Measurements from ENCODE around the gene TMEM72.

TMEM72 gene

DNA sequence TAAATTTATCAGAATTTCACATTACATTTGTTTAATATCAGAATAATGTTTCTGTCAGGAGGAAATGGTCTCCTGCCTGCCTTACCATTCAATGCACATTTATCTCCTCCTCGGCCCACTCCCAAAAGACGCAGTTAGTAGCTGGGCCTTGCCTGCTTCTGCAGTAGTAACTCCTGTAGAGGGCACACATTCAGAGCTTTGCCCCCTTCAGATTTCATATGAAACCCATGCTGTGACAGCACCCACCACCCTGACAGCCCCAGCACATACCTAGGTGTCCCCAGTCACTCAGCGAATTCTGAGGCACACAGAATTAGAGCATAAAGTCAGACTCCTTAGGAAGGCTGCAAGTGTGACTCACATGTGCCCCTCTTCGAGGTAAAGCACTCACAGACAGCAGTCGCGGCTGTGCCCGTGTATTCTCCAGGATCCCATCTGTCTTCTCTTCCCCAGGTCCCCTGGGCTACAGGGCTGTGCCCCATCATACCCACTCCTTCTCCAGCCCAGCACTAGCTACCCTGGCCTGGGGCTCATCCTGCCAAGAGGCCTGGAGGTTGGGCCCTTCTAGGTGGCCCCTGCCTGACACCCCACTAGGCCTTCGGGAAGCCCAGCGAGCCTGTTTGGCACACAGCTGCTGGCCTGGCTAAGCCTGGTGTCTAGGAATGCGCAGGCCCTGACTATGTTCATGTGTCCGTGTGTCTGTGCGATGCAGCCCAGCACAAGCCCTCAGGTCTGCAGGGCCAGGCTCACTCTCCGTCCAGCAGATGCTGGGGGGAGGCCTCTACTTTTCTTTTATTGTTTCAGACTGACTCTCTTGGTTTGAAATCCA, 72.1 kb downstream of the TMEM72 start:
- peaks cover 27 to 74% (median 68%) of the 10 kb centered on the region in 5 donors for H3K4me1 ChIP-seq (ENCODE audit: control insufficient read depth in 5 of 5, insufficient read depth in 5 of 5, low read length in 5 of 5)
- H3K27me3 ChIP-seq (ENCODE audit: control insufficient read depth in 5 of 5, insufficient read depth in 4 of 5, low read length in 5 of 5) = no peaks in the 10 kb centered on the region
- peak overlapping the region; percentile 90 for H3K27ac ChIP-seq (ENCODE audit: low read depth, low read length)
- peaks cover 0 to 55% (median 29%) of the 10 kb centered on the region in 5 donors for H3K36me3 ChIP-seq (ENCODE audit: control insufficient read depth in 5 of 5, insufficient read depth in 5 of 5, low read length in 5 of 5)
- no peak overlapping the region for H3K4me3 ChIP-seq (ENCODE audit: low read depth in 1 of 5, low read length in 5 of 5)
- H3K9me3 ChIP-seq (ENCODE audit: control insufficient read depth in 5 of 5, low read length in 5 of 5) = no peaks in the 10 kb centered on the region
- peak overlapping the region in 2 of 5 donors; percentile 13 to 23 for H3K9ac ChIP-seq (ENCODE audit: low read length in 5 of 5)

DNA sequence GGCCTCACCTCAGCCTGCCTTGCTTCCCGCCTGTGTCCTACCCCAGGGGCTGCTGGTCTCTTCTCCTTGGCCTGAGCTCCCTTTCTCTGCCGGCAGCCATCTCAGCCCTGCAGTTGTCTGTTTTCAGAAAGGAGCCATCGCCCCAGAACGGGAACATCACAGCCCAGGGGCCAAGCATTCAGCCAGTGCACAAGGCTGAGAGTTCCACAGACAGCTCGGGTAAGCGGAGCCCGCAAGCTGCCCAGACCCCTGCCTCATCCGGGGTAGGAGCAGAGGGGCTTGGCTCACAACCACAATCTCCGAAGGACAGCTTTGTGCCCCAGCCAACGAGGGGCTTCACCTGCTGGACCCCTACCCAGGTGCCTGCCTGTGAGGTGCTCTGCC, 72.8 kb downstream of the TMEM72 start:
- no peak overlapping the region for H3K9ac ChIP-seq (ENCODE audit: low read length in 5 of 5)
- H3K27ac ChIP-seq (ENCODE audit: low read depth, low read length) = no peak overlapping the region
- H3K36me3 ChIP-seq (ENCODE audit: control insufficient read depth in 5 of 5, insufficient read depth in 5 of 5, low read length in 5 of 5) = peaks cover 0 to 61% (median 34%) of the 10 kb centered on the region in 5 donors
- no peaks in the 10 kb centered on the region for H3K27me3 ChIP-seq (ENCODE audit: control insufficient read depth in 5 of 5, insufficient read depth in 4 of 5, low read length in 5 of 5)
- peaks cover 22 to 68% (median 62%) of the 10 kb centered on the region in 5 donors for H3K4me1 ChIP-seq (ENCODE audit: control insufficient read depth in 5 of 5, insufficient read depth in 5 of 5, low read length in 5 of 5)
- no peaks in the 10 kb centered on the region for H3K9me3 ChIP-seq (ENCODE audit: control insufficient read depth in 5 of 5, low read length in 5 of 5)
- no peak overlapping the region for H3K4me3 ChIP-seq (ENCODE audit: low read depth in 1 of 5, low read length in 5 of 5)

DNA sequence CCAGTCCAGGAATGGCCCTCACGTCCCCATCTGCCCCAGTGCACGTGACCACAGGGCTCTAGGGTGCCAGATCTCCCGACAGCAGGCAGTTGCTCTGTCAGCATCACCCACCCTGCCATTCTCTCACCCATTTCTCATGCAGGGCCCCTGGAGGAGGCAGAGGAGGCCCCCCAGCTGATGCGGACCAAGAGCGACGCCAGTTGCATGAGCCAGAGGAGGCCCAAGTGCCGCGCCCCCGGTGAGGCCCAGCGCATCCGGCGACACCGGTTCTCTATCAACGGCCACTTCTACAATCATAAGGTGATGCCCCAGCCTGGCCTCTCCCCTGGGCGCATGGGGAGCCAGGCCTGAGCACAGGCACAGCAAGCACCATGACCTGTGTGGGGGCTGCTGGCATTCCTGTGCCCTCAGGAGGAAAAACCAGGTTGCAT, 73.5 kb downstream of the TMEM72 start:
- peaks cover 16 to 61% (median 54%) of the 10 kb centered on the region in 5 donors for H3K4me1 ChIP-seq (ENCODE audit: control insufficient read depth in 5 of 5, insufficient read depth in 5 of 5, low read length in 5 of 5)

DNA sequence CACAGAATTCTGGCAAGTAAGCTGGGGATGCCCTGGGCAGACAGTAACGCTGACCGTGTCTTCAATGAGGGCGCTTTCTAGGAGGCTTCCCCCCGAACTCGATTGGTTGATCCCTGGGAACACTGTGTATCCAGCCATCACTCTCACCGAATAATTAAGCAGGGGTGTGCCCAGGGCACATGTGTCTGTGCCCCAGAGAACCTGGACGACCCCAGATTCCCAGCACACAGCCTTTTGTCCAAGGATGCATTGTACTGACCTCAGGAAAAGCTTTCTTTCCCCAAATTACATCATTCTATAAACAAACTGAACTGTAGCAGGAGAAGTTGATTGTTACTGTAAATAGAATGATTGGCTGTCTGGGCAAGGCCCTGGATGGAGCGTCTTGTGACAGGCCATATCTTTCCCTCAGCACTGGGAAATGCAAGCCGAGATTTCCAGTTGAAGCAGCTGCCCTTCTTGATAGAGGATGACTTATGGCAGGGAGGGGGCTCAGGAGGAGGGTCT, 74.1 kb downstream of the TMEM72 start:
- Histone ChIP-seq H3K36me3 (ENCODE audit: control insufficient read depth in 5 of 5, insufficient read depth in 5 of 5, low read length in 5 of 5) (peaks cover 0 to 74% (median 41%) of the 10 kb centered on the region in 5 donors), H3K9ac (ENCODE audit: low read length in 5 of 5) (peak overlapping the region in 1 of 5 donors; percentile 33), H3K27ac (ENCODE audit: low read depth, low read length) (peak overlapping the region; percentile 70), H3K4me3 (ENCODE audit: low read depth in 1 of 5, low read length in 5 of 5) (no peak overlapping the region), H3K27me3 (ENCODE audit: control insufficient read depth in 5 of 5, insufficient read depth in 4 of 5, low read length in 5 of 5) (no peaks in the 10 kb centered on the region), H3K9me3 (ENCODE audit: control insufficient read depth in 5 of 5, low read length in 5 of 5) (no peaks in the 10 kb centered on the region), H3K4me1 (ENCODE audit: control insufficient read depth in 5 of 5, insufficient read depth in 5 of 5, low read length in 5 of 5) (peaks cover 16 to 59% (median 52%) of the 10 kb centered on the region in 5 donors)

More for the DNA sequence above, 73.5 kb downstream of the TMEM72 start:
- H3K4me3 ChIP-seq (ENCODE audit: low read depth in 1 of 5, low read length in 5 of 5) = no peak overlapping the region
- peaks cover 0 to 69% (median 41%) of the 10 kb centered on the region in 5 donors for H3K36me3 ChIP-seq (ENCODE audit: control insufficient read depth in 5 of 5, insufficient read depth in 5 of 5, low read length in 5 of 5)
- H3K9ac ChIP-seq (ENCODE audit: low read length in 5 of 5) = no peak overlapping the region
- H3K27ac ChIP-seq (ENCODE audit: low read depth, low read length) = peak overlapping the region; percentile 28
- no peaks in the 10 kb centered on the region for H3K9me3 ChIP-seq (ENCODE audit: control insufficient read depth in 5 of 5, low read length in 5 of 5)
- H3K27me3 ChIP-seq (ENCODE audit: control insufficient read depth in 5 of 5, insufficient read depth in 4 of 5, low read length in 5 of 5) = no peaks in the 10 kb centered on the region

DNA sequence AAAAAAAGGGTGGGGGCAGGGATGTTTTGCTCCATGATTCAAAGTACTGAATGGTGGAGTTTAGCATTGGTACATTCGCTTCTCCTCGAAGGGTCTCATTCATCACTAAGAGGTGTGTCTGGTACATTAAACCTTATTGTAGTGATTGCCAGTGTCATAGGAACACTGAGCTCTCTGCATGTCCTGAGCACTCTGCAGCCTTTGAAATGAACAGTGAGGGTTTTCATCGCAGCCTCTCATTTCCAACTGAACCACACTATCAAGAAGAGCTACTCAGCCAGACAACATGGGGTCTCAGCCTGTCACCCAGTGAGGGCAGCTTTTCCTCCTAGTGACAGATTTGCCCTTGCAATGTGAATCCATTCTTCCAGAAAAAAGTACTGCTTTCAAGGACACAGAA, 75.0 kb downstream of the TMEM72 start:
- Histone ChIP-seq H3K27me3 (ENCODE audit: control insufficient read depth in 5 of 5, insufficient read depth in 4 of 5, low read length in 5 of 5) (no peaks in the 10 kb centered on the region), H3K9ac (ENCODE audit: low read length in 5 of 5) (peak overlapping the region in 3 of 5 donors; percentile 15 to 33 (median 19)), H3K4me1 (ENCODE audit: control insufficient read depth in 5 of 5, insufficient read depth in 5 of 5, low read length in 5 of 5) (peaks cover 10 to 59% (median 52%) of the 10 kb centered on the region in 5 donors), H3K4me3 (ENCODE audit: low read depth in 1 of 5, low read length in 5 of 5) (no peak overlapping the region), H3K9me3 (ENCODE audit: control insufficient read depth in 5 of 5, low read length in 5 of 5) (no peaks in the 10 kb centered on the region), H3K36me3 (ENCODE audit: control insufficient read depth in 5 of 5, insufficient read depth in 5 of 5, low read length in 5 of 5) (peaks cover 0 to 82% (median 41%) of the 10 kb centered on the region in 5 donors), H3K27ac (ENCODE audit: low read depth, low read length) (peak overlapping the region; percentile 70)

All from subcutaneous abdominal adipose tissue (tissue), 5 donors.